HG02588 (cell line): ENCODE data around the gene MARCHF10.

ENCODE experiments used
- ATAC-seq: cut with Tn5 transposase; IDR thresholded peaks from one replicate; pipeline ENCODE4 v1.9.1; 2021; ENCODE audit warnings: mild to moderate bottlenecking, moderate library complexity; ENCODE audit not compliant: unreplicated experiment

Gene MARCHF10

DNA sequence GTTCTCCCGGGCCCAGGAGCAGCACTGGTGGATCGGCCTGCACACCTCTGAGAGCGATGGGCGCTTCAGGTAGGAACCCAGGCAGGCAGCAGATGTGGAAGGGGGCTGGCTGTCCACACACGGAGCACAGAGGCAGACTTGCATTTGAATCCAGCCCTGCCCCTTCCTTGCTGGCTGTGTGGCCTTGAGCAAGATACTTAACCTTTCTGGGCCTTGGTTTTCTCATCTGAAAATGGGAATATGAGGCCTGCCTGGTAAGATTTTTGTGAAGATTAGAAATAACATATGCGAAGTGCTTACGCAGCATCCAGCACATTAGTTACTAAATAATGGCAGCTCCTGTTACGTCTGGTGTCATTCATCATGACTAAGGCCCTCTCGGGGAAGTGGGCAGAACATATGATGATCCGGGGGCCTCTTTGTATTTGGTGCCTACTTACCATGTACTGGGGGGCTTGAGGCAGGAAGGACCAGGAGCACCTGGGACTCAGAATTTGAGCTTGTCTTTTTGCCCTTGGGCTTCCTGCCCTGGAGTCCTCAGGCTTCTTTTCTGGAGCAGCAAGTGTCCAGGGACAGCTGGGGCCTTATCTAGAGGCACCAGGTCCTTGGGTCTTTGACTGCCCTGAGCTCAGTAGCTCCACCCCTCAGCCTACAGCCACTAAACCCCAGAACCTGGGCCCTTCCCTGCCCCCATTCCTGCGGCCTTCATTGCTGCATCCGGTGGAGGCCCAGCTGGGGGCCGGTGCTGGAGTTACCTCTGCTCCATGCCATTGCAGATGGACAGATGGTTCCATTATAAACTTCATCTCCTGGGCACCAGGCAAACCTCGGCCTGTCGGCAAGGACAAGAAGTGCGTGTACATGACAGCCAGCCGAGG, 126.8 kb downstream of the MARCHF10 start:
- ATAC-seq, result no peak

DNA sequence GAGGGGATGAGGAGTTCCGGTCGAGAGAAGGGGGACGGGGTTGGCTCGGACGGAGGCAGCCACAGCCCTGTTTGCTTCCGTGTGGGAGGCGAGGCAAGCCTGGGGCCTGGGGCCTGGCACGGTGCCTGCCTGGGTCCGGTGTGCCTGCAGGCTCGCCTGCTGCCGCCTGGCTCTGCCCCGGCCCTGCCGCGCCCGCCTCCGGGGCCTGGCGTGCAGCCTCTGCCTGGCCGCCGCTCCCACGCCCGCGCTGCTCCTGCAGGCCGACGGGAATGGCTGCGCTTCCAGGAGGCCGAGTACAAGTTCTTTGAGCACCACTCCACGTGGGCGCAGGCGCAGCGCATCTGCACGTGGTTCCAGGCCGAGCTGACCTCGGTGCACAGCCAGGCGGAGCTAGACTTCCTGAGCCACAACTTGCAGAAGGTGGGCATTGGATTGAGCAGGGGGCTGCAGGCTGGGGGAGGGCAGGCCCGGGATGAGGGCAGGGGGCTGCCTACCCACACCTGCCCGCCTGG, 127.5 kb downstream of the MARCHF10 start:
- no peak for ATAC-seq

GRCh38 chr17:62679866-62680377, 128.2 kb downstream of the MARCHF10 start:
- ATAC-seq, result no peak

DNA sequence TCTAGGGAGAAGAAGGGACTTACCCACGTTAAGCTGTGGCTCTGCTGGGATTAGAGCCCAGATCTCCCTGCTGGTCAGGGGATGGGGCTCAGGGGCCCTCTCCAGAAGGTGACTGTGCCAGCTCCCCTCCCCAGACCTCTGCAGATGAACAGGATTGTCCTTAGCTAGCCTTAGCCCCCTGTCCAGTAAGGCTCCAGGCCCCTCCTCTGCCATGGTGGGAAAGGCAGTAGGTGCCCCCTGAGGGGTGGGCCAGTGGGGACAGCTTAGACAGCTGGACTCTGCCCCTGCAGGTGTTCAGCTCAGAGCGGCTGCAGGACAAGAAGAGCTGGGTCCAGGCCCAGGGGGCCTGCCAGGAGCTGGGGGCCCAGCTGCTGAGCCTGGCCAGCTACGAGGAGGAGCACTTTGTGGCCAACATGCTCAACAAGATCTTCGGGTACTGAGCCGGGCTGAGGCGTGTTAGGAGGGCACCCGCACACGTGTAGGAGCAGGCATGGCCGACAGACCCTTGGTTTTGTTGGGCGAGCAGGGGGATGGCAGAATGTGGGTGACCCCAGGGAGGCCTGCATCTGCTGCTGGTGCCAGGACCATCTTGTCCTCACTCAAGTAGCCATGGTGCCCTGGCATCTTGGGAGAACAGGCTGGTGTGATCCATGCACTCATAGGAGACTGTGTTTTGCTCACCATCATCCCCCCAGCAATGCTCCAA, 129.7 kb downstream of the MARCHF10 start:
- ATAC-seq, result no peak

DNA sequence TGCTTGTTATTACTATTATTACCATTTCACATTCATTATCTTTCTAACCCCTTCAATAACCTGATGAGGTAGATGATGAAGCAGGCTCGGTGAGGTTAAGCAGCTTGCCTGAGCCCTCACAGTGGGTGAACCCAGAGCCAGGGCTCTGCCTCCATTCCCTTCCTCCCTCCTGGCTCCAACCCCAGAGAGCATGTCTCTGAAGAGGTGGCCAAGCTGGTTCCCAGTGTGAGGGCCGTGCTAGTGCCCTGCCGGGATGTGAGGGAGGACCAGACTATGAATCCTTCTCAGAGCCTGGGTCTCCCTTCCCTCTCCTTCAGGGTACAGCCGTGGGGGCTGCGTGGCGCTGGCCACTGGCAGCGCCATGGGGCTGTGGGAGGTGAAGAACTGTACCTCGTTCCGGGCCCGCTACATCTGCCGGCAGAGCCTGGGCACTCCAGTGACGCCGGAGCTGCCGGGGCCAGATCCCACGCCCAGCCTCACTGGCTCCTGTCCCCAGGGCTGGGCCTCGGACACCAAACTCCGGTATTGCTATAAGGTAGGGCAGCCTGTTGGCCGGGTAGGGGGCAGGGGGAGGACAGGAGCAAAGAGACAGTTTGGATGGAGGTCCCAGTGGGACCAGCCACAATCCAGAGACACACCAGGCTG, 131.0 kb downstream of the MARCHF10 start:
- ATAC-seq, result no peak

DNA sequence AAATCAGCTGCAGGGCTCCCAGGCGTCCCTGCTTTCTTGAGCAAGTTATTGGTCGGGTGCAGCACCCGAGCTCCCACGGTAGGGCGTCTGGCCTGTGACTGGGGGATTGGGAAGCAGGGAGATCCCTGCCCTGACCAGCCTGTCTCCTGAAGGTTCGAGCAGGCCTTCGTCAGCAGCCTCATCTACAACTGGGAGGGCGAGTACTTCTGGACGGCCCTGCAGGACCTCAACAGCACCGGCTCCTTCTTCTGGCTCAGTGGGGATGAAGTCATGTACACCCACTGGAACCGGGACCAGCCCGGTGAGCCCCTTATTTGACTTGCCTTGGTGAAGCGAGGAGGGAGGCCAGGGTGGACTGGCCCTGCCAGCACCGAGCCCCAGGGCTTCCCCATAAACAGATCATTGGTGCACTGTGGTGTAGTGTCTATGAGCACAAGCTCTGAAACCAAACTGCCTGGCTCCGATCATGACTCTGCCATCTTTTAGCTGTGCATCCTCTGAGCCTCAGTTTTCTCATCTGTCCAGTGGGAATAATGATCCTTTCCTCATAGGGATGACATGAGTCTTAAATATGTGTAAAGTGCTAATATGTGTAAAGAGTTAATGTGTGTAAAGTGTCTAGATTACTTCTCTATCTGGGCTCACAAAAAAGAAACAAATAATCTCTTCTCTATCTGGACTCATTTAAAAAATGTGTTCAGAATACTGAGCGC, 131.7 kb downstream of the MARCHF10 start:
- ATAC-seq, result no peak

DNA sequence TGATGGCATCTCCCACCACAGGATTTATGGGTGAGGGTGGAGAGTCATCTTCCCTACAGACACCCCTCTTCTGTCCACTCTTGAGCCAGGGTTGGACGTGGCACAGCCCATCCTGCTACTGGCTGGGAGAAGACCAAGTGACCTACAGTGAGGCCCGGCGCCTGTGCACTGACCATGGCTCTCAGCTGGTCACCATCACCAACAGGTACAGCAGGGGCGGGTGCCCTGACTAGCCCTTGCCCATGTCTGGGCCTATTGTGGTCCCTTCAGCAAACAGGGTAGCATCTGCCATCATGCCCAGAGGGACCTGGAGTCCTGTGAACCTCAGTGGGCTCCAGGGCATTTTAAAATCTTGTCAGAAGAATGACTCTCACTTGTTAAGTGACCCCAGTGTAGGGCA, 132.4 kb downstream of the MARCHF10 start:
- ATAC-seq, result no peak

DNA sequence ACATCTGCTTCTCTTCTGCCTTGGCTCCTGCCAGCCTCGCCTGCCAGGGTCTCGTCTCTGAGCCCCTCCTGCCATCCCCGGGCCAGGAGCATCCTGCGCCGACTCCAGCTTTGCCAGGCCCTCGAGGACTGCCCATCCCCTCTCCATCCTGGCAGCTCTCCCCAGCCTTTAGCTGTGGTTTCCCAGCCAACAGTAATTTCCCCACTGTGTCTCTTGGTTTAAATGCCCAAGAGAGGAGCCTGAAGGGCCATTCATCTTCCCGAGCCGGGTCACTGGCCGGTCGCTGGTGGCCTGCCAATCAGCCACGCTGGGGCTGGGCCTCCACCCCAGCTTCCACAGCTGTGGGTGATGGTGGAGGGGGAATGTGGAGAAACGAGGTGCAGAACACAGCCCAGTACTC, 132.9 kb downstream of the MARCHF10 start:
- ATAC-seq, result no peak

- no peak for ATAC-seq
These were observed 133.3 kb downstream of the MARCHF10 start for GRCh38 chr17:62674841-62675240.

- no peak for ATAC-seq
These were observed 133.8 kb downstream of the MARCHF10 start for GRCh38 chr17:62674363-62674739.

- no peak for ATAC-seq
These were observed 134.3 kb downstream of the MARCHF10 start for GRCh38 chr17:62673614-62674362.

GRCh38 chr17:62672957-62673356, 135.2 kb downstream of the MARCHF10 start:
- ATAC-seq, result no peak

GRCh38 chr17:62671553-62671952, 136.6 kb downstream of the MARCHF10 start:
- ATAC-seq, result no peak

GRCh38 chr17:62670202-62670821, 137.8 kb downstream of the MARCHF10 start:
- ATAC-seq, result no peak

DNA sequence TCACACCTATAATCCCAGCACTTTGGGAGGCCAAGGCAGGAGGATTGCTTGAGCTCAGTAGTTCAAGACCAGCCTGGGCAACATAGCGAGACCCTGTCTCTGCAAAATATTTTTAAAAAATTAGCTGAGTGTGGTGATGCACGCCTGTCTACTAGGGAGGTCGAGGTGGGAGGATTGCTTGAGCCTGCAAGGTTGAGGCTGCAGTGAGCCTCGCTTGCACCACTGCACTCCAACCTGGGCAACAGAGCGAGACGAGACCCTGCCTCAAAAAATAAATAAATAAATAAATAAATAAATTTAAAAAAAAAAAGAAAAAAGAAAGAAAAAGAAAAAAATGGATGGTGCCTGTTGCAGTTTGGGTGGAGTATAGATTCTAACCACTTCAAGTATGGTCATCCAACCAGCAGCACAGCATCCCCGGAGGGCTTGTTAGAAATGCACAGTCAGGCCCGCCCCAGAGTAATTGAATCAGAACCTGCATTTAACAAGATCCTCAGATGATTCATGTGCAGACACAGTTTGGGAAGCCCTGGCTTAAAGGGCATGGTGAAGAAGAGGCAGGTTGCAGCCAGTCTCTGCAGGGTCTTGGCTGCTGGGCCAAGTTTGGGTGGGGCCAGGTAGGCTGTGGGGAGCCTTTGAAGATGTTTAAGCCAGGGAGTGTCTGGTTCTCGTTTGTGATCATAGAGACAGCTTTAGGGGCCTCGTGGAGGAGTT, 139.9 kb downstream of the MARCHF10 start:
- no peak for ATAC-seq

DNA sequence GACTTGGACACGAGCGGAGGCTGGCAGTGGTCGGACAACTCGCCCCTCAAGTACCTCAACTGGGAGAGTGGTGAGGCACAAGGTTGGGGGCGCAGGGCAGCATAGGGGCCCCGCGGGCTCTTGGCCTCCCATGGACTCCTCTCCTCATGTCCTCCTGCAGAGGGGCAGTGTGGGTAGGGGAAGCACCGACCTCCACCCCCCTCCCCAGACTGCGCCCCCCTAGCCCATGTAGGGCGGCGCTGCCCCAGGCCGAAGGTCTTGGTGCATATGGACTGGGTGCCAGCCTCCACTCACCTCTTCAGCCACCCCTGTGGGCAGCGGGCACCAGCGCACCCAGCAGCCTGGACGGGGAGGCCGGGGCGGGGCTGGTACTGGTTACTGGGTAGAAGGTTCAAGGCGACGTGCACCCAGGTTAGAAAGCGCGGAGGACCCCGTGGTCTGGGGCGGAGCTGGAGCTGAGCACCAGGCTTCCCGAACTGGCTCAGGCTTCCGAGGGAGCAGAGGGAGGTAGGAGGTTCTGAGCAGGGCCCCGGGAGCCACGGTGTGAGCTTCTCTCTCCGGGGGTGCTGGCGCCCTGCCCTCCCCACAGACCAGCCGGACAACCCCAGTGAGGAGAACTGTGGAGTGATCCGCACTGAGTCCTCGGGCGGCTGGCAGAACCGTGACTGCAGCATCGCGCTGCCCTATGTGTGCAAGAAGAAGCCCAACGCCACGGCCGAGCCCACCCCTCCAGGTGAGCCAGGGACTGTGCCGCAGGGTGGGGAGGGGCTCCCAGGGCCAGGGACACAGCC, 141.1 kb downstream of the MARCHF10 start:
- no peak for ATAC-seq

DNA sequence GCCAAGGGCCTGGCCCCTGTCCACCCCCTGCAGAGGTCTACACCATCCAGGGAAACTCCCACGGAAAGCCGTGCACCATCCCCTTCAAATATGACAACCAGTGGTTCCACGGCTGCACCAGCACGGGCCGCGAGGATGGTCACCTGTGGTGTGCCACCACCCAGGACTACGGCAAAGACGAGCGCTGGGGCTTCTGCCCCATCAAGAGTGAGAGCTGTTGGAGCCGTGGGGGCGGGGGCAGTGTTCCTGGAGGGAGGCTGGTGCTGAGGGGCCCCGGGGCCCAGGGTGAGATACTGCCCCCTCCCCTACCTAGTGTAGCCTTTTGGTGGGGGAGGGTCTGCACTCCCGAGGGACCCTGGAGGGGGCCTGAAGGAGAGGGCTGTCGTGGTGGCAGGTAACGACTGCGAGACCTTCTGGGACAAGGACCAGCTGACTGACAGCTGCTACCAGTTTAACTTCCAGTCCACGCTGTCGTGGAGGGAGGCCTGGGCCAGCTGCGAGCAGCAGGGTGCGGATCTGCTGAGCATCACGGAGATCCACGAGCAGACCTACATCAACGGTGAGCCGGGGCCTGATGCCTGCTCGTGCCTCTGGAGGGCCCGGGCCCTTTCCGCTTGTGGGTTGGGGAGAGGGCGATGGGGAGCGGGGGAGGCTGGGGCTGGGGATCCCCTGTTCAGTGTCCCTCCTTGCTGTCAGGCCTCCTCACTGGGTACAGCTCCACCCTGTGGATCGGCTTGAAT, 141.9 kb downstream of the MARCHF10 start:
- no peak for ATAC-seq
